K562 (cell line): ENCODE measurements around the gene TLE6. TPM values are rescaled to one million over a fixed set of nuclear protein-coding genes. Genes with fewer than 3 reads are reported as not detected.

Source experiments
- ATAC-seq: fragments of 200-7000 bp; cut with Tn5 transposase; 3 replicates; pipeline ENCODE4 v1.9.1; 2020; ENCODE audit warnings: moderate library complexity
- BruUV-seq: library from RNA; stranded (reverse); fragments of 400-500 nt; replicated peaks from 2 replicates; lab custom pipeline; 2021; lab: Mats Ljungman, UMichigan
- CTCF ChIA-PET: fragments of 300-600 bp; formaldehyde crosslinking; extraction: SDS; loops from one replicate; lab custom pipeline; 2021; ENCODE audit warnings: low intra/inter-chr PET ratio; lab: Yijun Ruan, JAX
- POLR2A ChIA-PET: fragments of 300-600, 350-650 bp; sonication (Branson Sonifier 250); formaldehyde crosslinking; extraction: SDS; loops from one replicate; lab custom pipeline; 2021; ENCODE audit warnings: antibody characterized with exemption, inconsistent platforms; lab: Yijun Ruan, JAX
- DNase-seq, 4 experiments: peaks; one replicate each; pipeline versions ENCODE4 v3.0.0 to v3.0.0-alpha.2; 2011 to 2018; ENCODE audit warnings: low spot score in 3 of 4, mixed read lengths in 3 of 4; ENCODE audit errors: extremely low read depth in 1 of 4
- FAIRE-seq: peaks from 2 replicates; lab custom pipeline; 2011; peaks lifted over from hg19 to GRCh38; lab: Jason Lieb, UNC
- H2AFZ ChIP-seq: 2 replicates; pipeline ENCODE4 v1.6.0; 2011; ENCODE audit warnings: low read depth, low read length, control low read depth, inconsistent platforms
- H3K27ac ChIP-seq: fragments of 200-600 bp; 3 replicates; pipeline ENCODE4 v1.8.0; 2011; ENCODE audit warnings: low read depth, mild to moderate bottlenecking, control low read depth, inconsistent platforms, low read length, moderate library complexity, mixed read lengths; ENCODE audit errors: extremely low read depth
- H3K27me3 ChIP-seq, 2 experiments: fragments of 300-600 bp in 1 of 2; 2 replicates in 1 of 2; 3 replicates in 1 of 2; pipeline versions ENCODE4 v1.6.0 to v1.8.0; 2011; ENCODE audit warnings: inconsistent platforms in 2 of 2, low read length in 2 of 2, mild to moderate bottlenecking in 1 of 2, mixed read lengths in 1 of 2, moderate library complexity in 1 of 2; ENCODE audit not compliant: control insufficient read depth in 2 of 2, insufficient read depth in 2 of 2
- H3K36me3 ChIP-seq: fragments of 300-600 bp; 3 replicates; pipeline ENCODE4 v1.8.0; 2011; ENCODE audit warnings: mild to moderate bottlenecking, low read length, inconsistent platforms; ENCODE audit not compliant: control insufficient read depth, insufficient read depth
- H3K4me1 ChIP-seq, 2 experiments: fragments of 200-600 bp in 1 of 2; replicated peaks in 1 of 2; 2 replicates in 1 of 2; 3 replicates in 1 of 2; pipeline versions ENCODE4 v1.5.1 to v1.8.0; 2011; ENCODE audit warnings: inconsistent platforms in 2 of 2, low read length in 2 of 2, mild to moderate bottlenecking in 1 of 2, mixed read lengths in 1 of 2, moderate library complexity in 1 of 2; ENCODE audit not compliant: control insufficient read depth in 2 of 2, insufficient read depth in 2 of 2
- H3K4me2 ChIP-seq: 2 replicates; pipeline ENCODE4 v1.6.1; 2011; ENCODE audit warnings: low read length, control low read depth, inconsistent platforms, mixed read lengths; ENCODE audit not compliant: insufficient read depth
- H3K4me3 ChIP-seq: fragments of 200-600 bp; sonication (generic), shearing (Covaris generic); 2 replicates; pipeline ENCODE4 v1.5.1; 2016; ENCODE audit warnings: control low read depth, inconsistent platforms
- H3K79me2 ChIP-seq: fragments of 200-600 bp; 3 replicates; pipeline ENCODE4 v1.8.0; 2011; ENCODE audit warnings: low read length, inconsistent platforms; ENCODE audit not compliant: control insufficient read depth, insufficient read depth
- H3K9ac ChIP-seq, 2 experiments: 2 replicates each; pipeline versions ENCODE4 v1.6.0 to v1.6.1; 2011; ENCODE audit warnings: low read depth in 2 of 2, low read length in 2 of 2, control low read depth in 1 of 2, inconsistent platforms in 1 of 2, mild to moderate bottlenecking in 1 of 2, mixed read lengths in 1 of 2; ENCODE audit not compliant: insufficient read depth in 1 of 2
- H3K9me1 ChIP-seq: one replicate; pipeline ENCODE4 v1.6.0; 2011; ENCODE audit warnings: inconsistent platforms, mild to moderate bottlenecking, low read length, moderate library complexity; ENCODE audit not compliant: control insufficient read depth, insufficient read depth
- H3K9me3 ChIP-seq: replicated peaks from 2 replicates; pipeline ENCODE4 v1.5.1; 2011; ENCODE audit warnings: low read depth, low read length, inconsistent platforms; ENCODE audit not compliant: control insufficient read depth, insufficient read depth
- H4K20me1 ChIP-seq: replicated peaks from 2 replicates; pipeline ENCODE4 v1.6.1; 2011; ENCODE audit warnings: low read length, inconsistent platforms, mixed read lengths; ENCODE audit not compliant: control insufficient read depth, insufficient read depth
- EP400 ChIP-seq: fragments of 450-650 bp; IDR thresholded peaks from 2 replicates; pipeline ENCODE4 v1.6.1; 2017; ENCODE audit warnings: antibody characterized with exemption, mild to moderate bottlenecking, moderate library complexity
- GATAD2A ChIP-seq: fragments of 450-650 bp; IDR thresholded peaks from 2 replicates; pipeline ENCODE4 v1.6.1; 2017
- HMG20B ChIP-seq: fragments of 250-450 bp; sonication (Bioruptor Pico); IDR thresholded peaks from 2 replicates; pipeline ENCODE4 v1.5.0; 2021; ENCODE audit warnings: mild to moderate bottlenecking
- PYGO2 ChIP-seq: fragments of 450-650 bp; IDR thresholded peaks from 2 replicates; pipeline ENCODE4 v1.6.1; 2016; ENCODE audit warnings: mild to moderate bottlenecking, missing genetic modification characterization, moderate library complexity, missing compliant biosample characterization
- RAD21 ChIP-seq, 2 experiments: fragments of 250-450 bp in 1 of 2; fragments of 450-650 bp in 1 of 2; sonication (Bioruptor Pico) in 1 of 2; formaldehyde crosslinking in 1 of 2; IDR thresholded peaks in 1 of 2; conservative IDR thresholded peaks in 1 of 2; 2 replicates each; pipeline versions ENCODE4 v1.4.0 to v1.8.0; 2020 to 2022; ENCODE audit warnings: mild to moderate bottlenecking in 2 of 2, moderate library complexity in 1 of 2
- TEAD4 ChIP-seq, 2 experiments: sonication (generic) in 1 of 2; formaldehyde crosslinking in 1 of 2; IDR thresholded peaks; 2 replicates each; pipeline versions ENCODE4 v1.6.1 to v1.8.0; 2012 to 2022; ENCODE audit warnings: borderline replicate concordance in 1 of 2, inconsistent platforms in 1 of 2, low read length in 1 of 2, mild to moderate bottlenecking in 1 of 2, missing genetic modification reagents in 1 of 2
- TRIM24 ChIP-seq, 2 experiments: fragments of 450-650 bp; IDR thresholded peaks; 2 replicates each; pipeline ENCODE4 v1.6.1; 2016
- ZNF197 ChIP-seq: fragments of 200-800 bp; sonication (Bioruptor generic); IDR thresholded peaks from 2 replicates; pipeline ENCODE4 v1.6.1; 2016; ENCODE audit warnings: low read depth, missing genetic modification characterization, missing compliant biosample characterization
- ZNF354B ChIP-seq: fragments of 250-450 bp; sonication (Bioruptor Pico); IDR thresholded peaks from 2 replicates; pipeline ENCODE4 v1.4.0; 2020
- ZNF592 ChIP-seq: fragments of 450-650 bp; IDR thresholded peaks from 2 replicates; pipeline ENCODE4 v1.6.1; 2017; ENCODE audit warnings: antibody characterized with exemption, mild to moderate bottlenecking
- ZNF778 ChIP-seq: fragments of 450-650 bp; formaldehyde crosslinking; IDR thresholded peaks from 2 replicates; pipeline ENCODE4 v1.4.0; 2020; ENCODE audit warnings: mild to moderate bottlenecking, moderate library complexity
- WGBS: fragments of 100-300 bp; shearing (Covaris generic); methylation state at CpG from one replicate; pipeline ENCODE4 v1.1.6; 2016; ENCODE audit warnings: low coverage, mixed read lengths; ENCODE audit not compliant: insufficient coverage; ENCODE audit errors: missing lambda C conversion rate; 5-methylcytosine and 5-hydroxymethylcytosine counted together
- in situ Hi-C: fragments of 300-500 bp; cut with MboI; formaldehyde crosslinking; loops from 4 replicates; pipeline ENCODE4 v1.15.0; 2018; ENCODE audit warnings: inconsistent platforms, mixed read lengths
- intact Hi-C: fragments of 100-400 bp; cut with micrococcal nuclease; formaldehyde crosslinking; loops from 2 replicates; pipeline ENCODE4 v1.14.2; 2022
- polyA plus RNA-seq, 8 experiments: library from polyadenylated mRNA; depleted of rRNA in 4 of 8; stranded (reverse) in 5 of 8; unstranded in 3 of 8; fragments of >200 nt; fragmentation: Nextera tagmentation in 2 of 8; fragmentation: Illumina TruSeq in 1 of 8; extraction: Ambion mirVana in 2 of 8; extraction: Trizol in 1 of 8; gene quantifications; 2 replicates each; pipeline versions ENCODE4 v1.2.1 to v1.2.3, GENCODE V29; 2011 to 2014; ENCODE audit warnings: inconsistent platforms in 1 of 8, missing spikeins in 1 of 8
- total RNA-seq, 7 experiments: library from RNA; depleted of rRNA in 6 of 7; stranded (reverse); fragments of >200 nt in 6 of 7; fragmentation: Illumina TruSeq in 2 of 7; extraction: Trizol in 2 of 7; gene quantifications; 2 replicates each; pipeline versions ENCODE4 v1.2.1 to v1.2.3, GENCODE V29; 2011 to 2021; ENCODE audit warnings: low replicate concordance in 1 of 7
- TF ChIP-seq, protein P1 (sequence below): fragments of 450-650 bp; IDR thresholded peaks from 2 replicates; pipeline ENCODE4 v1.6.1; 2016; ENCODE audit warnings: mild to moderate bottlenecking
- TF ChIP-seq, protein P2 (sequence below): fragments of 450-650 bp; formaldehyde crosslinking; IDR thresholded peaks from 2 replicates; pipeline ENCODE4 v1.4.0; 2020; ENCODE audit warnings: mild to moderate bottlenecking, moderate library complexity

The TLE6 gene
- total and polyA plus RNA-seq, 9 of the 15 experiments (the other 6 are each of a cell fraction or from before 2014, with no cell fraction given), result 1.1 to 6.1 (median 2.5) TPM

DNA sequence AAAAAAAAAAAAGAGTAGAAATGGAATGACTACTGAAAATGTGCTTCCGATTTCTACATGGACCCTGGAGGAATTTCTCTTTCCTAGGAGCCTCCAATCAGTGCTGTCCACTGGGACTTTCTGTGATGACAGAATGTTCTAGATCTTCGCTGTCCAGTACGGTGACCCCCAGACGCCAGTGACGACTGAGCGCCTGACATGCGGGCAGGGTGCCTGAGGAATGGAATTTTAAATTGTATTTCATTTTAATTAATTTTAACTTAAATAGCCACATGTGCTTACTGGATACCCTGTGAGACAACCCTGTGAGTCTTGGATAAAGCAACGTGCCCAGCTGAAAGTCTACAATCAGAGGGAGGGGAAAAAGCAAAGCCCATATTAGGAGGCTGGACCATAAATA, 4.1 kb upstream of the TLE6 start:
- no peaks in the 10 kb centered on the region for H3K9me1 ChIP-seq
- FAIRE-seq, result no peak

More for the DNA sequence above, 4.1 kb upstream of the TLE6 start:
- intact Hi-C loops (no loop called here), in situ Hi-C loops (no loop called here)
- no peaks in the 10 kb centered on the region for H3K36me3 ChIP-seq
- no peaks in the 10 kb centered on the region for H3K27me3 ChIP-seq
- WGBS, result 68% methylated on average over 8 of the region's 8 CpGs
- ATAC-seq, result no peak
- peaks cover 20 to 45% of the 10 kb centered on the region in 2 experiments for H3K4me1 ChIP-seq
- H3K27ac ChIP-seq, result no peak overlapping the region
- H3K9me3 ChIP-seq, result no peaks in the 10 kb centered on the region
- no peak overlapping the region for H3K4me2 ChIP-seq
- DNase-seq, result no peak
- no peak overlapping the region for H3K9ac ChIP-seq
- BruUV-seq, result no TSS peak
- no peak overlapping the region for H2AFZ ChIP-seq
- ChIA-PET CTCF (no interaction called here), POLR2A (interaction anchor here (1.7 kb wide), 1 partner anchor 23 kb away, joined by 6 read pairs; no protein-coding TSS in a partner anchor)
- TF ChIP-seq RAD21 (CRISPR knock-in tag; conservative IDR thresholded peaks at IDR 0.05 in 1 of 2, IDR thresholded peaks at IDR 0.05 in 1 of 2) (no peak), ZNF354B (no peak), EP400 (no peak), ZNF778 (CRISPR knock-in tag) (no peak), ZNF592 (no peak), TRIM24 (IDR thresholded peaks at IDR 0.05) (no peak), ZNF197 (CRISPR knock-in tag) (no peak), PYGO2 (no peak), GATAD2A (no peak), HMG20B (no peak), TEAD4 (IDR thresholded peaks at IDR 0.05; ENCODE audit: low read length) (no peak), TEAD4 (CRISPR knock-in tag; IDR thresholded peaks at IDR 0.05; ENCODE audit: borderline replicate concordance) (no peak)
- TF ChIP-seq, protein P1, sequence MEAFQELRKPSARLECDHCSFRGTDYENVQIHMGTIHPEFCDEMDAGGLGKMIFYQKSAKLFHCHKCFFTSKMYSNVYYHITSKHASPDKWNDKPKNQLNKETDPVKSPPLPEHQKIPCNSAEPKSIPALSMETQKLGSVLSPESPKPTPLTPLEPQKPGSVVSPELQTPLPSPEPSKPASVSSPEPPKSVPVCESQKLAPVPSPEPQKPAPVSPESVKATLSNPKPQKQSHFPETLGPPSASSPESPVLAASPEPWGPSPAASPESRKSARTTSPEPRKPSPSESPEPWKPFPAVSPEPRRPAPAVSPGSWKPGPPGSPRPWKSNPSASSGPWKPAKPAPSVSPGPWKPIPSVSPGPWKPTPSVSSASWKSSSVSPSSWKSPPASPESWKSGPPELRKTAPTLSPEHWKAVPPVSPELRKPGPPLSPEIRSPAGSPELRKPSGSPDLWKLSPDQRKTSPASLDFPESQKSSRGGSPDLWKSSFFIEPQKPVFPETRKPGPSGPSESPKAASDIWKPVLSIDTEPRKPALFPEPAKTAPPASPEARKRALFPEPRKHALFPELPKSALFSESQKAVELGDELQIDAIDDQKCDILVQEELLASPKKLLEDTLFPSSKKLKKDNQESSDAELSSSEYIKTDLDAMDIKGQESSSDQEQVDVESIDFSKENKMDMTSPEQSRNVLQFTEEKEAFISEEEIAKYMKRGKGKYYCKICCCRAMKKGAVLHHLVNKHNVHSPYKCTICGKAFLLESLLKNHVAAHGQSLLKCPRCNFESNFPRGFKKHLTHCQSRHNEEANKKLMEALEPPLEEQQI, result no peak
- TF ChIP-seq, protein P2, sequence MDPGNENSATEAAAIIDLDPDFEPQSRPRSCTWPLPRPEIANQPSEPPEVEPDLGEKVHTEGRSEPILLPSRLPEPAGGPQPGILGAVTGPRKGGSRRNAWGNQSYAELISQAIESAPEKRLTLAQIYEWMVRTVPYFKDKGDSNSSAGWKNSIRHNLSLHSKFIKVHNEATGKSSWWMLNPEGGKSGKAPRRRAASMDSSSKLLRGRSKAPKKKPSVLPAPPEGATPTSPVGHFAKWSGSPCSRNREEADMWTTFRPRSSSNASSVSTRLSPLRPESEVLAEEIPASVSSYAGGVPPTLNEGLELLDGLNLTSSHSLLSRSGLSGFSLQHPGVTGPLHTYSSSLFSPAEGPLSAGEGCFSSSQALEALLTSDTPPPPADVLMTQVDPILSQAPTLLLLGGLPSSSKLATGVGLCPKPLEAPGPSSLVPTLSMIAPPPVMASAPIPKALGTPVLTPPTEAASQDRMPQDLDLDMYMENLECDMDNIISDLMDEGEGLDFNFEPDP (CRISPR knock-in tag), result no peak
- no peaks in the 10 kb centered on the region for H3K79me2 ChIP-seq
- no peak overlapping the region for H3K4me3 ChIP-seq
- H4K20me1 ChIP-seq, result no peaks in the 10 kb centered on the region
